ENCODE results near the gene DCAF8.

Gene DCAF8

GRCh38 chr1:160220301-160220700 lies 42.0 kb downstream of the DCAF8 start:
- H3K9me3 Mint-ChIP-seq = no peaks in the 10 kb centered on the region
- no peak overlapping the region for H3K4me3 Mint-ChIP-seq
- H3K27ac Mint-ChIP-seq = peak overlapping the region; percentile 68
- DNase-seq (ENCODE audit: low spot score in 2 of 2) = no peak
- H3K4me1 Mint-ChIP-seq = no peaks in the 10 kb centered on the region
- ATAC-seq = no peak
- H3K36me3 Mint-ChIP-seq = peaks cover 26% of the 10 kb centered on the region

- no peak for DNase-seq (ENCODE audit: low spot score in 2 of 2)
- peak overlapping the region; percentile 68 for H3K27ac Mint-ChIP-seq
- no peak overlapping the region for H3K4me3 Mint-ChIP-seq
- no peaks in the 10 kb centered on the region for H3K4me1 Mint-ChIP-seq
- ATAC-seq = no peak
- H3K9me3 Mint-ChIP-seq = no peaks in the 10 kb centered on the region
- H3K36me3 Mint-ChIP-seq = peaks cover 36% of the 10 kb centered on the region
Observed at GRCh38 chr1:160219062-160219929, 43.1 kb downstream of the DCAF8 start.

- no peak for ATAC-seq
- no peak overlapping the region for H3K27ac Mint-ChIP-seq
- no peaks in the 10 kb centered on the region for H3K9me3 Mint-ChIP-seq
- no peaks in the 10 kb centered on the region for H3K4me1 Mint-ChIP-seq
- no peak for DNase-seq (ENCODE audit: low spot score in 2 of 2)
- H3K36me3 Mint-ChIP-seq = peaks cover 53% of the 10 kb centered on the region
- no peak overlapping the region for H3K4me3 Mint-ChIP-seq
Observed at GRCh38 chr1:160217481-160218051, 44.8 kb downstream of the DCAF8 start.

GRCh38 chr1:160216301-160216700 lies 46.0 kb downstream of the DCAF8 start:
- ATAC-seq (no peak), DNase-seq (ENCODE audit: low spot score in 2 of 2) (no peak)
- Mint-ChIP-seq H3K4me1 (no peaks in the 10 kb centered on the region), H3K27ac (peak overlapping the region; percentile 11), H3K9me3 (no peaks in the 10 kb centered on the region), H3K4me3 (no peak overlapping the region), H3K36me3 (peaks cover 66% of the 10 kb centered on the region)

- Mint-ChIP-seq H3K27ac (peak overlapping the region; percentile 55), H3K9me3 (no peaks in the 10 kb centered on the region), H3K4me1 (peaks cover 13% of the 10 kb centered on the region), H3K36me3 (peaks cover 83% of the 10 kb centered on the region), H3K4me3 (no peak overlapping the region)
- ATAC-seq (no peak), DNase-seq (ENCODE audit: low spot score in 2 of 2) (no peak)
Observed at GRCh38 chr1:160214481-160215140, 47.7 kb downstream of the DCAF8 start.

- peaks cover 92% of the 10 kb centered on the region for H3K36me3 Mint-ChIP-seq
- no peaks in the 10 kb centered on the region for H3K9me3 Mint-ChIP-seq
- H3K4me1 Mint-ChIP-seq = peaks cover 46% of the 10 kb centered on the region
- H3K4me3 Mint-ChIP-seq = no peak overlapping the region
- no peak for ATAC-seq
- no peak for DNase-seq (ENCODE audit: low spot score in 2 of 2)
- peak overlapping the region; percentile 89 for H3K27ac Mint-ChIP-seq
Observed at GRCh38 chr1:160211046-160211790, 51.1 kb downstream of the DCAF8 start.

GRCh38 chr1:160210561-160210960 lies 51.8 kb downstream of the DCAF8 start:
- ATAC-seq = no peak
- Mint-ChIP-seq H3K4me1 (peaks cover 49% of the 10 kb centered on the region), H3K27ac (peak overlapping the region; percentile 89), H3K4me3 (no peak overlapping the region), H3K36me3 (peaks cover 87% of the 10 kb centered on the region), H3K9me3 (no peaks in the 10 kb centered on the region)
- no peak for DNase-seq (ENCODE audit: low spot score in 2 of 2)

- DNase-seq (ENCODE audit: low spot score in 2 of 2) (no peak), ATAC-seq (no peak)
- peaks cover 76% of the 10 kb centered on the region for H3K36me3 Mint-ChIP-seq
- peak overlapping the region; percentile 89 for H3K27ac Mint-ChIP-seq
- H3K9me3 Mint-ChIP-seq = no peaks in the 10 kb centered on the region
- H3K4me3 Mint-ChIP-seq = no peak overlapping the region
- peaks cover 53% of the 10 kb centered on the region for H3K4me1 Mint-ChIP-seq
Observed at GRCh38 chr1:160209321-160210046, 52.9 kb downstream of the DCAF8 start.

- peak overlapping the region; percentile 89 for H3K27ac Mint-ChIP-seq
- H3K4me3 Mint-ChIP-seq = no peak overlapping the region
- H3K36me3 Mint-ChIP-seq = peaks cover 68% of the 10 kb centered on the region
- peaks cover 60% of the 10 kb centered on the region for H3K4me1 Mint-ChIP-seq
- ATAC-seq = no peak
- no peak for DNase-seq (ENCODE audit: low spot score in 2 of 2)
- H3K9me3 Mint-ChIP-seq = no peaks in the 10 kb centered on the region
Observed at GRCh38 chr1:160208557-160209320, 53.6 kb downstream of the DCAF8 start.

GRCh38 chr1:160207771-160208556 lies 54.4 kb downstream of the DCAF8 start:
- no peak for DNase-seq (ENCODE audit: low spot score in 2 of 2)
- H3K9me3 Mint-ChIP-seq = no peaks in the 10 kb centered on the region
- peak overlapping the region; percentile 89 for H3K27ac Mint-ChIP-seq
- no peak overlapping the region for H3K4me3 Mint-ChIP-seq
- no peak for ATAC-seq
- H3K4me1 Mint-ChIP-seq = peaks cover 60% of the 10 kb centered on the region
- peaks cover 61% of the 10 kb centered on the region for H3K36me3 Mint-ChIP-seq

GRCh38 chr1:160207118-160207650 lies 55.2 kb downstream of the DCAF8 start:
- ATAC-seq (no peak), DNase-seq (ENCODE audit: low spot score in 2 of 2) (no peak)
- H3K36me3 Mint-ChIP-seq = peaks cover 53% of the 10 kb centered on the region
- H3K4me1 Mint-ChIP-seq = peaks cover 60% of the 10 kb centered on the region
- no peak overlapping the region for H3K4me3 Mint-ChIP-seq
- H3K27ac Mint-ChIP-seq = peak overlapping the region; percentile 89
- H3K9me3 Mint-ChIP-seq = no peaks in the 10 kb centered on the region

GRCh38 chr1:160206421-160207117 lies 55.8 kb downstream of the DCAF8 start:
- no peaks in the 10 kb centered on the region for H3K9me3 Mint-ChIP-seq
- H3K27ac Mint-ChIP-seq = peak overlapping the region; percentile 89
- DNase-seq (ENCODE audit: low spot score in 2 of 2) (no peak), ATAC-seq (no peak)
- H3K4me3 Mint-ChIP-seq = peak overlapping the region; percentile 74
- H3K4me1 Mint-ChIP-seq = peaks cover 60% of the 10 kb centered on the region
- H3K36me3 Mint-ChIP-seq = peaks cover 47% of the 10 kb centered on the region

- DNase-seq (ENCODE audit: low spot score in 2 of 2) (peak; percentile 8 to 64), ATAC-seq (peak; percentile 86)
- no peaks in the 10 kb centered on the region for H3K9me3 Mint-ChIP-seq
- H3K4me3 Mint-ChIP-seq = peak overlapping the region; percentile 74
- peaks cover 60% of the 10 kb centered on the region for H3K4me1 Mint-ChIP-seq
- H3K27ac Mint-ChIP-seq = peak overlapping the region; percentile 89
- peaks cover 41% of the 10 kb centered on the region for H3K36me3 Mint-ChIP-seq
Observed at GRCh38 chr1:160206036-160206389, 56.3 kb downstream of the DCAF8 start.

Data from stimulated activated effector memory CD8-positive, alpha-beta T cell treated with anti-CD3 and anti-CD28 coated beads, Interleukin-12 subunit alpha, Interleukin-12 subunit beta, amount 100 ng/mL, for 72 hours (primary cell).